IPS-15b (cell line): ENCODE results near the gene CSTF2.

Source experiments
- H3K27me3 ChIP-seq: one replicate; pipeline ENCODE4 v1.6.1; 2013; ENCODE audit warnings: low read length; ENCODE audit not compliant: control insufficient read depth, insufficient read depth
- H3K36me3 ChIP-seq: one replicate; pipeline ENCODE4 v1.6.1; 2013; ENCODE audit warnings: low read length; ENCODE audit not compliant: control insufficient read depth, insufficient read depth
- H3K4me1 ChIP-seq: one replicate; pipeline ENCODE4 v1.6.1; 2013; ENCODE audit warnings: mild to moderate bottlenecking, low read length; ENCODE audit not compliant: control insufficient read depth, insufficient read depth
- H3K4me3 ChIP-seq: one replicate; pipeline ENCODE4 v1.5.1; 2013; ENCODE audit warnings: low read depth, low read length
- H3K9ac ChIP-seq: one replicate; pipeline ENCODE4 v1.6.1; 2013; ENCODE audit warnings: low read depth, mild to moderate bottlenecking, low read length
- H3K9me3 ChIP-seq: one replicate; pipeline ENCODE4 v1.6.1; 2013; ENCODE audit warnings: mild to moderate bottlenecking, low read length; ENCODE audit not compliant: control insufficient read depth, insufficient read depth

Gene CSTF2

DNA sequence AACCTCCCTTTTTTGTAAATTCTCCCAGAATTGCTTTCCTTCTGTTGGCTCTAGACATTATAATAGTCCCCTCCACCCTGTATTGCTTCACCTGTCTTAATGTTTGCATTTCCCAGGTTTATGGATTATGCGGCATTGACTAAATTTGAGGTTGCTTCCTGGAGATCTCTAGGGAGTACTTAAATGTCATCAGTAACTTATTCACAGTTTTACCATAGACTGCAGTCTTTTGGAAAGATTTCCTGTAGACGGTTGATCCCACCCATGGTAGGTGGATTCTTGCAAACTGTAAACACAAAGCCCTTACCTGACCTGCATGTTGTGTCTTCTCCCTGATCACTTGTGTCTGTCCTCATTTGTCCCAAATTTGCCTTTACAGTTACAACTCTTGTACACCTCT, 60.2 kb downstream of the CSTF2 start:
- no peak overlapping the region for H3K9ac ChIP-seq
- no peak overlapping the region for H3K4me3 ChIP-seq
- H3K9me3 ChIP-seq = no peaks in the 10 kb centered on the region
- H3K27me3 ChIP-seq = no peaks in the 10 kb centered on the region
- no peaks in the 10 kb centered on the region for H3K4me1 ChIP-seq
- H3K36me3 ChIP-seq = no peaks in the 10 kb centered on the region

DNA sequence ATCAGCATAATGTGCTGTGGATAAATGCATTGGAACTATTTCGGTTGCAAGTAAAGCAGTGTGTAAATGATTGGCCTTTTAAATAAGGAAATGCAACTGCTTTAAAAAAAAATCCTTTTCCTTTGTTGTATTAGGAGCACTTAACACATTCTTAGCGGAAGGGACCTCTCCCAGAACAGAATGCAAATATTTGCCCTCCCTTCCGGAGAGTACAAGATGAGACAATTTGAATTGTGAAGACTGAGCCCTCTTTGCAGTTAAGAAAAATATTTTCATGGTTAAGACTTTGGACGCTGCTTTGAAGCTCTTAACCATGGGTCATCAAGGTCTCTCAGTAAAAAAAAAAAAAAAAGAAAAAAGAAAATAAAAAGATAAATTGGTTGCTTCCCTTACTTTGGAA, 63.5 kb downstream of the CSTF2 start:
- Histone ChIP-seq H3K4me3 (no peak overlapping the region), H3K9ac (no peak overlapping the region), H3K27me3 (no peaks in the 10 kb centered on the region), H3K36me3 (no peaks in the 10 kb centered on the region), H3K4me1 (no peaks in the 10 kb centered on the region), H3K9me3 (no peaks in the 10 kb centered on the region)
